Neural progenitor cell (in vitro differentiated cells): ENCODE data around the gene NOP14. TPM values are rescaled to one million over a fixed set of nuclear protein-coding genes. Genes with fewer than 3 reads are reported as not detected.
"Not testable (repeated sequence)": the region's sequence is repeated elsewhere in the genome, so short reads cannot be mapped to it uniquely, and the experiment has no call there.

ENCODE experiments used
- DNase-seq: peaks from one replicate; pipeline ENCODE4 v3.0.0-alpha.2; 2016; ENCODE audit warnings: low spot score
- H2AFZ ChIP-seq: fragments of 200-600 bp; sonication (generic); replicated peaks from 2 replicates; pipeline ENCODE4 v1.6.1; 2016; ENCODE audit warnings: antibody characterized with exemption
- H3F3A ChIP-seq: fragments of 200-600 bp; sonication (generic); 2 replicates; pipeline ENCODE4 v1.6.1; 2016; ENCODE audit warnings: antibody characterized with exemption, low read depth
- H3K27ac ChIP-seq: fragments of 200-600 bp; sonication (generic); 2 replicates; pipeline ENCODE4 v1.5.1; 2016; ENCODE audit warnings: mild to moderate bottlenecking
- H3K27me3 ChIP-seq: fragments of 200-600 bp; sonication (generic); 2 replicates; pipeline ENCODE4 v1.6.1; 2016; ENCODE audit warnings: mild to moderate bottlenecking, moderate library complexity
- H3K36me3 ChIP-seq: fragments of 200-600 bp; sonication (generic); 2 replicates; pipeline ENCODE4 v1.5.1; 2016
- H3K4me1 ChIP-seq: fragments of 200-600 bp; sonication (generic); 2 replicates; pipeline ENCODE4 v1.6.1; 2016; ENCODE audit warnings: mixed run types
- H3K4me2 ChIP-seq: fragments of 200-600 bp; sonication (generic); 2 replicates; pipeline ENCODE4 v1.6.1; 2016
- H3K4me3 ChIP-seq: fragments of 200-600 bp; sonication (generic); 2 replicates; pipeline ENCODE4 v1.5.1; 2016
- H3K79me2 ChIP-seq: fragments of 200-600 bp; sonication (generic); 2 replicates; pipeline ENCODE4 v1.6.1; 2016; ENCODE audit warnings: low read depth
- H3K9ac ChIP-seq: fragments of 200-600 bp; sonication (generic); 2 replicates; pipeline ENCODE4 v1.6.1; 2016
- H3K9me3 ChIP-seq: fragments of 200-600 bp; sonication (generic); 2 replicates; pipeline ENCODE4 v1.5.1; 2016; ENCODE audit warnings: low read depth
- H4K20me1 ChIP-seq: fragments of 200-600 bp; sonication (generic); 2 replicates; pipeline ENCODE4 v1.6.1; 2016; ENCODE audit warnings: low read depth
- H3K27ac Mint-ChIP-seq: 3 replicates; pipeline ENCODE4 v1.8.0; 2021; ENCODE audit warnings: mixed read lengths
- H3K27me3 Mint-ChIP-seq: 2 replicates; pipeline ENCODE4 v1.8.0; 2022; ENCODE audit warnings: low read depth, mild to moderate bottlenecking, inconsistent platforms, moderate library complexity, mixed read lengths; ENCODE audit not compliant: insufficient read depth
- H3K36me3 Mint-ChIP-seq: 3 replicates; pipeline ENCODE4 v1.8.0; 2021; ENCODE audit warnings: mixed read lengths
- H3K4me1 Mint-ChIP-seq: 3 replicates; pipeline ENCODE4 v1.8.0; 2021; ENCODE audit warnings: mixed read lengths
- H3K4me3 Mint-ChIP-seq: 3 replicates; pipeline ENCODE4 v1.8.0; 2021; ENCODE audit warnings: mild to moderate bottlenecking, moderate library complexity, mixed read lengths
- H3K9me3 Mint-ChIP-seq: 3 replicates; pipeline ENCODE4 v1.8.0; 2020; ENCODE audit warnings: mixed read lengths
- EZH2 ChIP-seq: fragments of 200-600 bp; sonication (generic); IDR thresholded peaks from 2 replicates; pipeline ENCODE4 v1.6.1; 2017; ENCODE audit warnings: antibody characterized with exemption, mild to moderate bottlenecking, moderate library complexity
- EZH2phosphoT487 ChIP-seq: fragments of 200-600 bp; sonication (generic); IDR thresholded peaks from 2 replicates; pipeline ENCODE4 v1.6.1; 2017; ENCODE audit warnings: antibody characterized with exemption
- total RNA-seq: library from RNA; depleted of rRNA; stranded (reverse); fragments of >200 nt; gene quantifications from 2 replicates; pipeline ENCODE4 v1.2.3, GENCODE V29; 2015; ENCODE audit warnings: low replicate concordance
- TF ChIP-seq, protein P1 (sequence below): fragments of 200-600 bp; sonication (generic); IDR thresholded peaks from 2 replicates; pipeline ENCODE4 v1.5.1; 2017; ENCODE audit warnings: antibody characterized with exemption, mild to moderate bottlenecking

The NOP14 gene
- total RNA-seq, 1 donor from 2014 or later: 16.8 TPM

DNA sequence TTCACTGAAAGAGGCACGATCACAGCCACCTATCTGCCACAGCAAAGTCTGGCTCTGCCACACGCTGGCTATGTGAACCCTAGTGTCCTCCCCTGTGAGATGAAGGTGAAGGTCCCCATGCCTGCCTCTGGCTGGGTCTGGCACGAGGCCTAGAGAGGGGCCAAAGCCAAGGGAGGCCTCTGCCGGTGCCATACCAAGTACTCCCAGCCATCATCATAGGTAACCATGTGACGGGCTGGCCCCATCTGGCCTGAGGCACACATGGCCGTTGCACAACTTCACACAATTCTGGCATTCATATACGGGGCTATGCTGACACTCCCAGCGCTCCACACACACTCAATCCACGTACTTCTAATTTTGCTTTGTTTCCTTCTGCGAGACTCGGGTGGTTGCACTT is 15.3 kb downstream of the NOP14 start:
- Histone ChIP-seq H3K27ac (no peak overlapping the region), H3K4me1 (no peaks in the 10 kb centered on the region), H3K4me2 (no peak overlapping the region), H3K9me3 (no peaks in the 10 kb centered on the region), H3K4me3 (no peak overlapping the region), H3K79me2 (no peaks in the 10 kb centered on the region), H3K27me3 (no peaks in the 10 kb centered on the region), H2AFZ (no peak overlapping the region), H3K36me3 (no peaks in the 10 kb centered on the region), H4K20me1 (peaks cover 8% of the 10 kb centered on the region), H3F3A (no peaks in the 10 kb centered on the region), H3K9ac (no peak overlapping the region)
- no peak overlapping the region for H3K4me3 Mint-ChIP-seq
- no peak overlapping the region for H3K27ac Mint-ChIP-seq
- H3K9me3 Mint-ChIP-seq: no peaks in the 10 kb centered on the region
- no peak for TF ChIP-seq EZH2
- TF ChIP-seq EZH2phosphoT487: no peak
- TF ChIP-seq, protein P1, sequence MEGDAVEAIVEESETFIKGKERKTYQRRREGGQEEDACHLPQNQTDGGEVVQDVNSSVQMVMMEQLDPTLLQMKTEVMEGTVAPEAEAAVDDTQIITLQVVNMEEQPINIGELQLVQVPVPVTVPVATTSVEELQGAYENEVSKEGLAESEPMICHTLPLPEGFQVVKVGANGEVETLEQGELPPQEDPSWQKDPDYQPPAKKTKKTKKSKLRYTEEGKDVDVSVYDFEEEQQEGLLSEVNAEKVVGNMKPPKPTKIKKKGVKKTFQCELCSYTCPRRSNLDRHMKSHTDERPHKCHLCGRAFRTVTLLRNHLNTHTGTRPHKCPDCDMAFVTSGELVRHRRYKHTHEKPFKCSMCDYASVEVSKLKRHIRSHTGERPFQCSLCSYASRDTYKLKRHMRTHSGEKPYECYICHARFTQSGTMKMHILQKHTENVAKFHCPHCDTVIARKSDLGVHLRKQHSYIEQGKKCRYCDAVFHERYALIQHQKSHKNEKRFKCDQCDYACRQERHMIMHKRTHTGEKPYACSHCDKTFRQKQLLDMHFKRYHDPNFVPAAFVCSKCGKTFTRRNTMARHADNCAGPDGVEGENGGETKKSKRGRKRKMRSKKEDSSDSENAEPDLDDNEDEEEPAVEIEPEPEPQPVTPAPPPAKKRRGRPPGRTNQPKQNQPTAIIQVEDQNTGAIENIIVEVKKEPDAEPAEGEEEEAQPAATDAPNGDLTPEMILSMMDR: no peak
- no peaks in the 10 kb centered on the region for H3K27me3 Mint-ChIP-seq
- DNase-seq: no peak
- no peaks in the 10 kb centered on the region for H3K4me1 Mint-ChIP-seq
- peaks cover 35% of the 10 kb centered on the region for H3K36me3 Mint-ChIP-seq

DNA sequence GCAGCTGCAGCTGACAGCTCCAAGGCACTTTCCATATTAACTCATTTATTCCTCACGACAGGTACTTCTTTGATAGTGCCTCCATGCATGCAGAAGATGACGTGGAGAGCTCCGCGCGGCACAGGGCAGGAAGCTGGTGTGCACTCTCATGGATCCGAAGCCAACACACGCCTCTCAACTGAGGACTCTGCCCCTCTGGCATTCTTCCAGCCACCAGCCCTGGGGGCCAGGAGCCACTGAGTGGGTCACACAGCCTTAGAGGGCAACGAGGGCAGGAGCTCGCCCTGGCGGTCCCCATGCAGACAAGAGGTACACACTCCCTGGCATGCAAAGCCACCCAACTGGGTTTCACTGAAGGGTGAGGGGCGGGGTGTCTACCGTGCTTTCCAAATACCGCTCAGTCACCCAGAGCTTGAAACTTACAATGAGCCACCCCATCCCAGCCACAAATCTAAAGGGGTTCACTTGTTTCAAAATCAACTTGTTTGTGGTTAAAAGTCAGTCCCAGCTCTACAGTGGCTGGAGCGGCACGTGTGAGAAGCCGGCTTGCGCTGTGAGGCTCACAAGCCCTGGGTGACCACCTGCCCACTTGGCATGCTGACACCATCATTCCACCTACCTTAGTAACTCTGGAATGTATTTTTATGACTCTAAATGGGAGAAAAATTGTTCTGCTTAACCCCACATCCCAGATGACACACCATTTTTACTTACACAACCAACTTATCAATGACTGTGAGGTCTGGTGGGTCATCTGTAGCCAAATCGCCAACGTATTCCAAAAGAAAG is 16.2 kb downstream of the NOP14 start:
- Histone ChIP-seq H4K20me1 (peaks cover 8% of the 10 kb centered on the region), H3K9ac (no peak overlapping the region), H3K36me3 (no peaks in the 10 kb centered on the region), H3K9me3 (no peaks in the 10 kb centered on the region), H3K4me1 (no peaks in the 10 kb centered on the region), H3K4me3 (no peak overlapping the region), H2AFZ (no peak overlapping the region), H3F3A (no peaks in the 10 kb centered on the region), H3K79me2 (no peaks in the 10 kb centered on the region), H3K27ac (no peak overlapping the region), H3K27me3 (no peaks in the 10 kb centered on the region), H3K4me2 (no peak overlapping the region)
- TF ChIP-seq, protein P1: no peak
- TF ChIP-seq EZH2phosphoT487 (no peak), EZH2 (no peak)
- no peaks in the 10 kb centered on the region for H3K9me3 Mint-ChIP-seq
- DNase-seq: no peak
- H3K4me1 Mint-ChIP-seq: no peaks in the 10 kb centered on the region
- H3K27ac Mint-ChIP-seq: no peak overlapping the region
- H3K27me3 Mint-ChIP-seq: no peaks in the 10 kb centered on the region
- H3K36me3 Mint-ChIP-seq: peaks cover 30% of the 10 kb centered on the region
- H3K4me3 Mint-ChIP-seq: no peak overlapping the region

DNA sequence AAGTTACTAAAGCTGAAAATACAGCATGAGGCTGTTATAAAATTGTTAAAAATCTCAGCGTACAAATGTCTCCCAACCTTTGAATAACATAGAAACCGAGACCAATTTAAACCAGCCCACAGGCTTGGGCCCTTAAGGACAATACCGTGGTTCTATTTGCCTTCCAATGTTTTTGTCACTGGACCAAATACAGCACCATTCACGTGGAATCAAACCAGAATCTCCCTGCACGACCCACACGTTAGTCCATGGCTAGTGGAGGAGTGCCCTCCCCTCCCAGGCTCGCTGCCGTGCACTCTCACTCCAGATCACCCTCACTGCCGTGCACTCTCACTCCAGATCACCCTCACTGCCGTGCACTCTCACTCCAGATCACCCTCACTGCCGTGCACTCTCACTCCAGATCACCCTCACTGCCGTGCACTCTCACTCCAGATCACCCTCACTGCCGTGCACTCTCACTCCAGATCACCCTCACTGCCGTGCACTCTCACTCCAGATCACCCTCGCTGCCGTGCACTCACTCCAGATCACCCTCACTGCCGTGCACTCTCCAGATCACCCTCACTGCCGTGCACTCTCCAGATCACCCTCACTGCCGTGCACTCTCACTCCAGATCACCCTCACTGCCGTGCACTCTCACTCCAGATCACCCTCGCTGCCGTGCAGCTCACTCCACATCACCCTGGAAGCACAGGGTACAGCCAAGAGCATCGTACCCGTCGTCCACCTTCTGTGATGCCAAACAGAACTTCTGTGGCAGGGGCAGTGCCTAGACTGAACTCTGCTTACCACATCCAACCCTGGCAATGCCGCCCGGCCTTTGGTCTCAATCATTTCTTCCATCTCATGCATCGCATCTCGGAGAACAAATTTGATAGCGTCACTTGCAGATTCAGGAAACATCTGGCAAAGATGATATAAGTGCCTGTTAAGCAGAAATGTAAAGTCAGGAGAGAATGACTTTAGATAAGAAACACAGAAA is 17.3 kb downstream of the NOP14 start:
- H3F3A ChIP-seq, H3K4me2 ChIP-seq, H3K36me3 ChIP-seq, H3K4me3 ChIP-seq, H3K4me1 Mint-ChIP-seq, H2AFZ ChIP-seq, H3K9me3 ChIP-seq, H3K79me2 ChIP-seq, H3K4me3 Mint-ChIP-seq, H3K27ac ChIP-seq, H3K4me1 ChIP-seq, H3K27me3 ChIP-seq, H3K27me3 Mint-ChIP-seq, H4K20me1 ChIP-seq, H3K9ac ChIP-seq, H3K9me3 Mint-ChIP-seq, DNase-seq, H3K27ac Mint-ChIP-seq: not testable (repeated sequence)
- H3K36me3 Mint-ChIP-seq: peaks cover 24% of the 10 kb centered on the region
